Gastrocnemius medialis (tissue), 4 donors: ENCODE measurements around the gene HIGD1C.

ENCODE experiments used
- CTCF ChIP-seq, 5 experiments: fragments of 450-650 bp in 3 of 5; fragments of 200-600 bp in 2 of 5; sonication (generic) in 2 of 5; IDR thresholded peaks in 4 of 5; conservative IDR thresholded peaks in 1 of 5; 1 replicate in 4 of 5; 2 replicates in 1 of 5; pipeline ENCODE4 v1.5.1; 2016 to 2019; ENCODE audit warnings: antibody characterized with exemption in 5 of 5, mild to moderate bottlenecking in 3 of 5, moderate library complexity in 3 of 5
- POLR2A ChIP-seq, 2 donors: fragments of 450-650 bp; IDR thresholded peaks; one replicate each; pipeline ENCODE4 v1.6.1; 2017; ENCODE audit warnings: antibody characterized with exemption in 2 of 2, mild to moderate bottlenecking in 2 of 2, moderate library complexity in 2 of 2

- no peak for TF ChIP-seq CTCF (IDR thresholded peaks at IDR 0.05 in 4 of 5, conservative IDR thresholded peaks at IDR 0.05 in 1 of 5)
- no peak for TF ChIP-seq POLR2A (IDR thresholded peaks at IDR 0.05)
Measured at GRCh38 chr12:51008329-51009055, 56.1 kb downstream of the HIGD1C start.
